Measurements from ENCODE around the gene CBX8. TPM values are rescaled to one million over a fixed set of nuclear protein-coding genes. Genes with fewer than 3 reads are reported as not detected.

Gene CBX8
- total and polyA plus RNA-seq, 8 donors = 1.6 to 5.7 (median 4.1) TPM

DNA sequence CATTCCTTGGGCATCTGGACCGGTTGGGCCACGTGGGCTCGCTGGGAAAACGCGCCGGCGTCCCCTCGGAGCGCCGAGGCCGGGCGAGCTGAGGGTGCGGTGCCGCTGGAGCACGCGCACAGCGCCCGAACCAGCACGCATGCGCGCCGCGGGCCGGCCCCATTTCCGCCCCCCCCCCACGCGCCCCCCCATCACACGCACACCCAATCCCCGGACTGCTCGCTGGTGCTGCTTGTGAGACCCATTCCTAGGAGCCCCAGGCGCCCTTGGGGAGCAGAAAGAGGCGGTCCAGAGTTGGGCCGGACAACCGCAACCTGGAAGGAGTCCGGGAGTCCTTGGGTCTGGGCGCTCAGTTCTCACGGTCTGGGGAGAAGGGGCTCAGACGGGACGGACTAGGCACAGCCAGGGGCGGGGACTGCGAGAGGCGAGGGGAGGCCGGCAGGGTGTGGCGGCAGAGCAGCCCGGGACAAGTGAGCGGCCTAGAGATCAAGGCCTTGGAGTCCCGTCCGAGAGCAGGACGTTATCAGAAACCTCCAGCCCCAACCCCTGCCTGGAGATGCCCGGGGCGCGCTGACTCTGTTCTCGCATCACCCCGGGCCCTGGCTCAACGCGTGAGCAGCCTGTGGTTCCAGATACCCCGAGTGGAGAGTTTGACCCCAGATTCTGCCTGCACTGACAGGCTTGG lies 6.0 kb upstream of the CBX8 start:
- TF ChIP-seq, protein P1, sequence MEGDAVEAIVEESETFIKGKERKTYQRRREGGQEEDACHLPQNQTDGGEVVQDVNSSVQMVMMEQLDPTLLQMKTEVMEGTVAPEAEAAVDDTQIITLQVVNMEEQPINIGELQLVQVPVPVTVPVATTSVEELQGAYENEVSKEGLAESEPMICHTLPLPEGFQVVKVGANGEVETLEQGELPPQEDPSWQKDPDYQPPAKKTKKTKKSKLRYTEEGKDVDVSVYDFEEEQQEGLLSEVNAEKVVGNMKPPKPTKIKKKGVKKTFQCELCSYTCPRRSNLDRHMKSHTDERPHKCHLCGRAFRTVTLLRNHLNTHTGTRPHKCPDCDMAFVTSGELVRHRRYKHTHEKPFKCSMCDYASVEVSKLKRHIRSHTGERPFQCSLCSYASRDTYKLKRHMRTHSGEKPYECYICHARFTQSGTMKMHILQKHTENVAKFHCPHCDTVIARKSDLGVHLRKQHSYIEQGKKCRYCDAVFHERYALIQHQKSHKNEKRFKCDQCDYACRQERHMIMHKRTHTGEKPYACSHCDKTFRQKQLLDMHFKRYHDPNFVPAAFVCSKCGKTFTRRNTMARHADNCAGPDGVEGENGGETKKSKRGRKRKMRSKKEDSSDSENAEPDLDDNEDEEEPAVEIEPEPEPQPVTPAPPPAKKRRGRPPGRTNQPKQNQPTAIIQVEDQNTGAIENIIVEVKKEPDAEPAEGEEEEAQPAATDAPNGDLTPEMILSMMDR (IDR thresholded peaks at IDR 0.05) = no peak
- peaks cover 9 to 23% (median 22%) of the 10 kb centered on the region in 3 donors for H3K4me1 ChIP-seq
- no peaks in the 10 kb centered on the region for H3K36me3 ChIP-seq
- no peak overlapping the region for H3K27ac ChIP-seq
- no peak overlapping the region for H3K4me3 ChIP-seq
- H3K27me3 ChIP-seq = peaks cover 3 to 83% (median 28%) of the 10 kb centered on the region in 4 donors
- DNase-seq = no peak
- 6 to 9% methylated on average over 31 to 57 of the region's 57 CpGs for WGBS, 2 donors
- intact Hi-C loops (cut with DNase I) = loop anchor here in 1 of 3 donors (10.0 kb wide), 1 partner anchor 182 kb away; no protein-coding TSS in a partner anchor
- H3K9me3 ChIP-seq = no peaks in the 10 kb centered on the region
- ATAC-seq = no peak
- no peak for FAIRE-seq

DNA sequence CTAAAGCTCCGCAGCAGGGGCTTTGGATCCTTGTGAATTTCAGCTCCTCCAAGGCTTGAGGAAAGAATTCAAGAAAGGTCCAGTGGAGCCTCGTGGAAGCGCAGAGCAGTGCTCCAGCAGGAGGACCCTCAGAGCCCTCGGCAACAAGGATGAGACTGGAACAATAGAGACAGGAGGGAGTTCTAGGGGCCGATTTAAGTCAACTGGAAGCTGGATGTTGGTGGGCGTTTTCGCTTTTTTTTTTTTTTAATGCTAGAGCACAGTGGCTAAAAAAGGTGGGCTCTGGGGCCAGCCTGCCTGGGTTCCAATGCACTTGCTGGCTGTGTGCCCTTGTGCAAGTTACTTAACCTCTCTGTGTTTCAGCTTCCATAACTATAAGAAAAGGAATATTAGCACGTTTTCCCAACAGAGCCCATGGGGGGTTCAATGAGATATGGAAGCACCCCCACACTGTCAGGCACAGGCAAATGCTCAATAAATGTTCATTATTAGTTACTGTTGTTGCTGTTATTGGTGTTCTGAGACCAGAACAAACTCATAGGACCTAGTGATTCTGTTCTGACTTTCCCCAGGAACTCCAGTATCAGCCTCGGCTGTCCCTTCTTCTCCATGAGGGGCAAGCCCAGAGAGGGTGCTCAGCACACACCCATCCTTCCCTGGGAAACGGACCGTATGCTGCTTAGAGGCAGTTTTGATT lies 5.3 kb upstream of the CBX8 start:
- FAIRE-seq = no peak

DNA sequence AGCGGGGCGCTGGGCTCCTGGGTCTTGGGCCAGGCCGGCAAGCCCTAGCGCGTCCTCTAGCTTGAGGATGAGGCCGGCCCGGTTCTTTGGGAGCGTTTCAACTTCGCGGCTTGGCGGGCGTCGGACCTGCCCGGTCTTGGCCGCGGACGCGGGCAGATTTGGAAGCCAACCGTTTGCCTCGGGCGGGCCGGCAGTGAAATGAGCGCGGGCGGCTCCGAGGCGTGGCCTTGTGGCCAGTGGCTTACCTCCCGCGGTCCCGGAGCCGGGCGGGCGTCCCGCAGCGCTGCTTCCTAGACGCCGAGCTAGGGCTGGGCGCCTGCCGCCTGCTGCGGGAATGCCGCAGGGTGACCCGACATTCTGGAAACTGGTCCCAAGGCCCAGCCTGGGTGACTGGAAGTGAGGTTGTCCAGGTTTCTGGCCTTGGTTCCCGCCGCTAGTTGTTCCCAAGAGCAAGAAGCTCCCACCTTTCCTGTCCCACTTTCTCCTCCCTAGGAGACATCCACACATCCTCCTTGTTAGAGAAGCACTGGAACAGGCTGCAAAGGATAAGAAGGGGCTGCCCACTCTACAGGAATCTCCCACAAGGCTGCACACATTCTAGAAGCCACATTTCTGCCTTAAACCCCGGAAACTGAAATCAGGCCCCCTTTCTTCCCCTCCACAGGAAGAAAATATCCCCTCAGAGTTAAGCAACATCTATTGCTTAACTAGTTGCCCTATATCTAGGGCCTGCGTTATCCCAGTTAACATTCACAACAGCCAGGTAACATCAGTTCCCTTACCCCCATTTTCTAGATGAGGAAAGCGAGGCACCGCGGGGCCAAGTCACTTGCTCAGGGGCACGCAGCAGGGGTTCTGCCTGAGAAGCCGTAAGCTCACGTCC lies 4.5 kb upstream of the CBX8 start:
- 13% methylated on average over 52 of the region's 52 CpGs for WGBS, 2 donors
- peak overlapping the region in 2 of 4 donors; percentile 27 to 35 for H3K4me3 ChIP-seq
- TF ChIP-seq, protein P1 (IDR thresholded peaks at IDR 0.05) = no peak
- H3K27me3 ChIP-seq = peaks cover 3 to 74% (median 25%) of the 10 kb centered on the region in 4 donors
- no peaks in the 10 kb centered on the region for H3K9me3 ChIP-seq
- DNase-seq (peak in 4 of 6 donors; percentile 48 to 84 (median 74)), FAIRE-seq (no peak), ATAC-seq (peak in 1 of 4 donors; percentile 9)
- H3K4me1 ChIP-seq = peaks cover 11 to 25% (median 24%) of the 10 kb centered on the region in 3 donors
- intact Hi-C loops (cut with DNase I) = loop anchor here in 1 of 3 donors (10.0 kb wide), 1 partner anchor 183 kb away; no protein-coding TSS in a partner anchor
- no peaks in the 10 kb centered on the region for H3K36me3 ChIP-seq
- no peak overlapping the region for H3K27ac ChIP-seq

More for the DNA sequence above, 5.3 kb upstream of the CBX8 start:
- H3K27me3 ChIP-seq = peaks cover 3 to 81% (median 28%) of the 10 kb centered on the region in 4 donors
- peaks cover 11 to 25% (median 24%) of the 10 kb centered on the region in 3 donors for H3K4me1 ChIP-seq
- H3K36me3 ChIP-seq = no peaks in the 10 kb centered on the region
- DNase-seq (no peak), ATAC-seq (no peak)
- 17 to 19% methylated on average over 11 of the region's 11 CpGs for WGBS, 2 donors
- no peak overlapping the region for H3K4me3 ChIP-seq
- H3K27ac ChIP-seq = no peak overlapping the region
- no peaks in the 10 kb centered on the region for H3K9me3 ChIP-seq
- TF ChIP-seq, protein P1 (IDR thresholded peaks at IDR 0.05) = no peak
- intact Hi-C loops (cut with DNase I) = loop anchor here in 1 of 3 donors (10.0 kb wide), 1 partner anchor 183 kb away; no protein-coding TSS in a partner anchor

DNA sequence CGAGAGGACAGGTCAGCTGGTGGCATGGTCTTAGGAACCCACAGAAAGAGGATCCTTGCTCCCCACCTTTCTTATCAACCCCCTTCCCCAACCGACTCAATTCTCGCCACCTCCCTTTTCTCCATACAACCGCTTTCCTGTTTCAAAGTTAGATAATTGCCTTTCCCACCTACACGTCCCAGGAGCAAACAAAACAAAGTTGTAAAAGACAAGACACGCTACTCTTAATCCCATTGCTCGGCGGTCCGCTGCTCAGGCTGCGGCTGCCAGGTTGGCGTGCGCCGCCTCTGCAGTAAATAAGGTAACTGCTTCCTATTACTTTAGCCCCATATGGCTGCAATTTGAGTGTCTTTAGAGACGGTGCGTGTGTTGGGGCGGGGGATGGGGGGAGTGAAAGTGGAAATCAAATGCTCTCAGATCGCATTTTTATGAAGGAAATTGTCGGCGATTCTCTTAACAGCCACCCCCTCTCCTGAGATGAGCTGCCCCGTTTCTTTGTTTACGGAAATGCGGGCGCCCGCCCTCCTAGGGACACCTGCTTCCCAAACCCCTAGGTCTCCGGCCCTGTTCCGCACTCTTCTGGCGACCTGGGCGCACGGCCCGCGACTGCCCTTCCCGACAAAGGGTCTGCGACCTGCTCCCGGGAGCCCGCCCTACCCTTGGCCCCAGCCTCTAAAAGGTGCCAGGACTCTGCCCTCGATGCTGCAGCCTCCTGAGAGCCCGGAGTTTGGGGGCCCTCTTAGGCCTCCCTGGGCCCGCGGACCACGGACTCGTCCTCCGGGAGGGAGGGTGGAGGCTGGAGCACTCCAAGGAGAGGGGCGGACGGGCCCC lies 3.7 kb upstream of the CBX8 start:
- WGBS, 2 donors = 3 to 4% methylated on average over 43 to 44 of the region's 44 CpGs
- H3K27me3 ChIP-seq = peaks cover 3 to 68% (median 25%) of the 10 kb centered on the region in 4 donors
- peak overlapping the region in 2 of 4 donors; percentile 27 to 35 for H3K4me3 ChIP-seq
- TF ChIP-seq, protein P1 (IDR thresholded peaks at IDR 0.05) = no peak
- H3K36me3 ChIP-seq = no peaks in the 10 kb centered on the region
- H3K9me3 ChIP-seq = no peaks in the 10 kb centered on the region
- FAIRE-seq (no peak), ATAC-seq (peak in 1 of 4 donors; percentile 13), DNase-seq (peak in 1 of 6 donors; percentile 69)
- H3K4me1 ChIP-seq = peaks cover 15 to 31% (median 27%) of the 10 kb centered on the region in 3 donors
- intact Hi-C loops (cut with DNase I) = loop anchor here in 1 of 3 donors (10.0 kb wide), 1 partner anchor 184 kb away; no protein-coding TSS in a partner anchor
- no peak overlapping the region for H3K27ac ChIP-seq
